ENCODE measurements around the gene HORMAD2. TPM values are rescaled to one million over a fixed set of nuclear protein-coding genes. Genes with fewer than 3 reads are reported as not detected.

HORMAD2 gene
- total RNA-seq, 1 donor from 2014 or later, result not detected

DNA sequence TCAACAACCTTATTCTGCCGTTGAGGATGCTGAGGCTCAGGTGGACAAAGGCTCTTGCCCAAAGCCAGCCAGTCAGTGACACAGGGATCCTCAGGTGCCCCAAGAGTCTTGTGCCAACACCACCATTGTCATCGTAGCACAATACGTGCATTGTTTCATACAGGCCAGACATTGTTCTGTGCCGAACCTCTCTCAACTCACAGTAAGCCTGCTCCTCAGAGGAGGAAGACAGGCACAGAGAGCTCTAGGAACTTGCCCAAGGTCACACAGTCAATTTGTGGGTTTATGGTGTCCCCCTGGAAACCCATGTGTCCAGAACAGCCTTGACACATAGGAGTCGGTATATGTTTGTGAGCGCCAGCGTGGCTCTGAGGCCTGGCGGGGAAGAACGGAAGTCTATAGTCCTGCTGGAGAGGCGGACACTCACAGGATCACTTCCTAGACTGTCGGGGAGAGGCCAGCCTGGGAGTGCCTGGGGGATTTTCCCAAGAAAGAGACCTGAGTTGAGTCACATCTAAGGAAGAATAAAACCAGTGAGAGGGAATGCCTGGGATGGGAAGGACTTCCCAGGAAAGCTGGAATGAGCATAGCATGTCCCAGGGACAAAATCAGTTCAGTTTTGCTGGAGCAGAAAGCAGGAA is 146.0 kb downstream of the HORMAD2 start:
- H3K36me3 ChIP-seq, result no peaks in the 10 kb centered on the region
- no peaks in the 10 kb centered on the region for H3K27me3 ChIP-seq
- no peaks in the 10 kb centered on the region for H3K79me2 ChIP-seq (ENCODE audit: low read depth)
- H2AFZ ChIP-seq (replicated peaks), result no peak overlapping the region
- H4K20me1 ChIP-seq (ENCODE audit: low read depth), result no peaks in the 10 kb centered on the region
- no peaks in the 10 kb centered on the region for H3F3A ChIP-seq (ENCODE audit: low read depth)
- no peak for DNase-seq (ENCODE audit: low spot score)
- H3K4me3 Mint-ChIP-seq, result no peak overlapping the region
- H3K27ac Mint-ChIP-seq, result peak overlapping the region; percentile 40
- H3K9me3 Mint-ChIP-seq, result no peaks in the 10 kb centered on the region
- no peak overlapping the region for H3K9ac ChIP-seq
- peaks cover 10% of the 10 kb centered on the region for H3K27me3 Mint-ChIP-seq (ENCODE audit: insufficient read depth, low read depth)
- peaks cover 24% of the 10 kb centered on the region for H3K4me1 Mint-ChIP-seq
- no peaks in the 10 kb centered on the region for H3K4me1 ChIP-seq
- no peak overlapping the region for H3K27ac ChIP-seq
- H3K9me3 ChIP-seq (ENCODE audit: low read depth), result no peaks in the 10 kb centered on the region
- no peak overlapping the region for H3K4me3 ChIP-seq
- no peak for TF ChIP-seq EZH2 (IDR thresholded peaks at IDR 0.05)
- TF ChIP-seq, protein P1, sequence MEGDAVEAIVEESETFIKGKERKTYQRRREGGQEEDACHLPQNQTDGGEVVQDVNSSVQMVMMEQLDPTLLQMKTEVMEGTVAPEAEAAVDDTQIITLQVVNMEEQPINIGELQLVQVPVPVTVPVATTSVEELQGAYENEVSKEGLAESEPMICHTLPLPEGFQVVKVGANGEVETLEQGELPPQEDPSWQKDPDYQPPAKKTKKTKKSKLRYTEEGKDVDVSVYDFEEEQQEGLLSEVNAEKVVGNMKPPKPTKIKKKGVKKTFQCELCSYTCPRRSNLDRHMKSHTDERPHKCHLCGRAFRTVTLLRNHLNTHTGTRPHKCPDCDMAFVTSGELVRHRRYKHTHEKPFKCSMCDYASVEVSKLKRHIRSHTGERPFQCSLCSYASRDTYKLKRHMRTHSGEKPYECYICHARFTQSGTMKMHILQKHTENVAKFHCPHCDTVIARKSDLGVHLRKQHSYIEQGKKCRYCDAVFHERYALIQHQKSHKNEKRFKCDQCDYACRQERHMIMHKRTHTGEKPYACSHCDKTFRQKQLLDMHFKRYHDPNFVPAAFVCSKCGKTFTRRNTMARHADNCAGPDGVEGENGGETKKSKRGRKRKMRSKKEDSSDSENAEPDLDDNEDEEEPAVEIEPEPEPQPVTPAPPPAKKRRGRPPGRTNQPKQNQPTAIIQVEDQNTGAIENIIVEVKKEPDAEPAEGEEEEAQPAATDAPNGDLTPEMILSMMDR (IDR thresholded peaks at IDR 0.05), result no peak
- TF ChIP-seq EZH2phosphoT487 (IDR thresholded peaks at IDR 0.05), result no peak
- H3K4me2 ChIP-seq, result no peak overlapping the region
- no peaks in the 10 kb centered on the region for H3K36me3 Mint-ChIP-seq

Other genes starting within 250 kb of the HORMAD2 start
- gene ASCC2, start 242.2 kb upstream of the HORMAD2 start, total RNA-seq (ENCODE audit: low replicate concordance), result 16.1 and 17.3 TPM in 2 replicates
- 35.4 and 40.0 TPM in 2 replicates for gene MTMR3, start 197.3 kb upstream of the HORMAD2 start, total RNA-seq (ENCODE audit: low replicate concordance)
- gene LIF, start 166.3 kb downstream of the HORMAD2 start, total RNA-seq (ENCODE audit: low replicate concordance), result 0.21 and 0.50 TPM in 2 replicates
- not detected in 2 replicates for gene OSM, start 186.4 kb downstream of the HORMAD2 start, total RNA-seq (ENCODE audit: low replicate concordance)
- 6.2 and 23.1 TPM in 2 replicates for gene CASTOR1, start 209.0 kb downstream of the HORMAD2 start, total RNA-seq (ENCODE audit: low replicate concordance)
- 6.2 and 10.2 TPM in 2 replicates for gene TBC1D10A, start 246.5 kb downstream of the HORMAD2 start, total RNA-seq (ENCODE audit: low replicate concordance)